Smooth muscle cell (in vitro differentiated cells): ENCODE measurements around the gene ADARB2. TPM values are rescaled to one million over a fixed set of nuclear protein-coding genes. Genes with fewer than 3 reads are reported as not detected.

Experiments used
- DNase-seq: peaks from one replicate; lab custom pipeline; 2025; ENCODE audit not compliant: unreplicated experiment; lab: John Stamatoyannopoulos, UW
- H2AFZ ChIP-seq: fragments of 200-600 bp; sonication (generic); 2 replicates; pipeline ENCODE4 v1.6.0; 2016; ENCODE audit warnings: antibody characterized with exemption, low read depth, mild to moderate bottlenecking
- H3F3A ChIP-seq: fragments of 200-600 bp; sonication (generic); 2 replicates; pipeline ENCODE4 v1.6.0; 2017; ENCODE audit warnings: antibody characterized with exemption, low read depth
- H3K27ac ChIP-seq: fragments of 200-600 bp; sonication (generic); 2 replicates; pipeline ENCODE4 v1.5.1; 2016; ENCODE audit warnings: low read depth, mild to moderate bottlenecking
- H3K27me3 ChIP-seq: fragments of 200-600 bp; sonication (generic); 2 replicates; pipeline ENCODE4 v1.6.1; 2016; ENCODE audit warnings: low read depth, mild to moderate bottlenecking
- H3K36me3 ChIP-seq: fragments of 200-600 bp; sonication (generic); 2 replicates; pipeline ENCODE4 v1.5.1; 2016; ENCODE audit warnings: low read depth
- H3K4me1 ChIP-seq: fragments of 200-600 bp; sonication (generic); 2 replicates; pipeline ENCODE4 v1.5.1; 2016; ENCODE audit warnings: low read depth
- H3K4me2 ChIP-seq: fragments of 200-600 bp; sonication (generic); 2 replicates; pipeline ENCODE4 v1.6.0; 2016; ENCODE audit warnings: mild to moderate bottlenecking
- H3K4me3 ChIP-seq: fragments of 200-600 bp; sonication (generic); 2 replicates; pipeline ENCODE4 v1.5.1; 2016; ENCODE audit warnings: mild to moderate bottlenecking
- H3K79me2 ChIP-seq: fragments of 200-600 bp; sonication (generic); 2 replicates; pipeline ENCODE4 v1.6.0; 2016; ENCODE audit warnings: low read depth, mild to moderate bottlenecking
- H3K9ac ChIP-seq: fragments of 200-600 bp; sonication (generic); 2 replicates; pipeline ENCODE4 v1.6.0; 2016; ENCODE audit warnings: low read depth
- H3K9me3 ChIP-seq: fragments of 200-600 bp; sonication (generic); replicated peaks from 2 replicates; pipeline ENCODE4 v1.5.1; 2016; ENCODE audit warnings: low read depth
- H4K20me1 ChIP-seq: fragments of 200-600 bp; sonication (generic); 2 replicates; pipeline ENCODE4 v1.6.0; 2016; ENCODE audit warnings: low read depth
- WGBS: methylation state at CpG from one replicate; pipeline ENCODE4 v1.1.7; 2016; ENCODE audit warnings: low lambda C conversion rate; 5-methylcytosine and 5-hydroxymethylcytosine counted together
- polyA plus RNA-seq: library from polyadenylated mRNA; unstranded; fragments of >200 nt; fragmentation: Nextera tagmentation; extraction: Ambion mirVana; gene quantifications from 2 replicates; pipeline ENCODE4 v1.2.1, GENCODE V29; 2016
- total RNA-seq: library from RNA; depleted of rRNA; stranded (reverse); fragments of >200 nt; gene quantifications from 2 replicates; pipeline ENCODE4 v1.2.3, GENCODE V29; 2014
- TF ChIP-seq, protein P1 (sequence below): fragments of 200-600 bp; sonication (generic); IDR thresholded peaks from 2 replicates; pipeline ENCODE4 v1.5.1; 2017; ENCODE audit warnings: borderline replicate concordance, mild to moderate bottlenecking, antibody characterized with exemption; ENCODE audit not compliant: insufficient read depth, poor library complexity, severe bottlenecking

The ADARB2 gene
- total and polyA plus RNA-seq, 2 experiments from 2014 or later: 0.13 to 0.39 TPM

DNA sequence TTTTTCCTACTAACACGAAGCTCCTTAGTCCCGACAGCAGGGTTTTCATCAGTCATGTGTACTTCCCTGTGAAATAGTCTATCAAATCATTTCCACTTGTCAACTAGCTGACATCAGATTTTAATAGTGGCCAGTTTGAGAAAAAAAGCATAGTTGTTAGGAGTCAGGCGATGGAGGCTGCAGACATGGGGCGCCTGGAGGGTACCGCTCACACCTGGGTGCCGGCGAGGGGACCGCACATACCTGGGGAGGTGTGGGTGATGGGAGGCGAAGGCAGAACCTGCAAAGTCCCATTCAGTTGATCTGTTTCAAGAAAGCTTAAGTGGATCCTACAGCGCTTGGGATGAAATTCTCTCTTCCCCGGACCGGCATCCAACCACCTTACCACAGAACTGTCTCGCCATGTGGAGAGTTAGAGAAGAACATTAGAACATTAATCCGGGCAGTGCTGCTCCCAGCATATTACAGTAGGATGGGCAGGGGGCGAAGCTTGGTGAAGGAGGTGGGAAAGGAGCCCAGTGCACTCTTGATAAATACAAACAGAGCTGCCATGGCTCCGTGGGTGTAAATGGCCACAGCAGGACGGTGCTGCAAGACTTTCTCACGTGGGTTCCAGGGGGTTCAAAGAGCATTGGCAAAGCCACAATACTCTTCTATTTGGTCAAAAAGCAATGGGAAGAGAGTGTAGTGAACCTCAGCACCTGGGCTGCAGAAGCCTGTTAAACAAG lies 24.2 kb downstream of the ADARB2 start:
- Histone ChIP-seq H3K9ac (no peak overlapping the region), H3K79me2 (no peaks in the 10 kb centered on the region), H3F3A (no peaks in the 10 kb centered on the region), H3K4me2 (no peak overlapping the region), H3K4me1 (no peaks in the 10 kb centered on the region), H3K36me3 (no peaks in the 10 kb centered on the region), H4K20me1 (no peaks in the 10 kb centered on the region), H3K9me3 (no peaks in the 10 kb centered on the region), H3K4me3 (no peak overlapping the region), H3K27ac (no peak overlapping the region), H2AFZ (no peak overlapping the region), H3K27me3 (peaks cover 13% of the 10 kb centered on the region)
- TF ChIP-seq, protein P1, sequence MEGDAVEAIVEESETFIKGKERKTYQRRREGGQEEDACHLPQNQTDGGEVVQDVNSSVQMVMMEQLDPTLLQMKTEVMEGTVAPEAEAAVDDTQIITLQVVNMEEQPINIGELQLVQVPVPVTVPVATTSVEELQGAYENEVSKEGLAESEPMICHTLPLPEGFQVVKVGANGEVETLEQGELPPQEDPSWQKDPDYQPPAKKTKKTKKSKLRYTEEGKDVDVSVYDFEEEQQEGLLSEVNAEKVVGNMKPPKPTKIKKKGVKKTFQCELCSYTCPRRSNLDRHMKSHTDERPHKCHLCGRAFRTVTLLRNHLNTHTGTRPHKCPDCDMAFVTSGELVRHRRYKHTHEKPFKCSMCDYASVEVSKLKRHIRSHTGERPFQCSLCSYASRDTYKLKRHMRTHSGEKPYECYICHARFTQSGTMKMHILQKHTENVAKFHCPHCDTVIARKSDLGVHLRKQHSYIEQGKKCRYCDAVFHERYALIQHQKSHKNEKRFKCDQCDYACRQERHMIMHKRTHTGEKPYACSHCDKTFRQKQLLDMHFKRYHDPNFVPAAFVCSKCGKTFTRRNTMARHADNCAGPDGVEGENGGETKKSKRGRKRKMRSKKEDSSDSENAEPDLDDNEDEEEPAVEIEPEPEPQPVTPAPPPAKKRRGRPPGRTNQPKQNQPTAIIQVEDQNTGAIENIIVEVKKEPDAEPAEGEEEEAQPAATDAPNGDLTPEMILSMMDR: no peak
- WGBS: 94% methylated on average over 18 of the region's 18 CpGs
- DNase-seq: no peak

DNA sequence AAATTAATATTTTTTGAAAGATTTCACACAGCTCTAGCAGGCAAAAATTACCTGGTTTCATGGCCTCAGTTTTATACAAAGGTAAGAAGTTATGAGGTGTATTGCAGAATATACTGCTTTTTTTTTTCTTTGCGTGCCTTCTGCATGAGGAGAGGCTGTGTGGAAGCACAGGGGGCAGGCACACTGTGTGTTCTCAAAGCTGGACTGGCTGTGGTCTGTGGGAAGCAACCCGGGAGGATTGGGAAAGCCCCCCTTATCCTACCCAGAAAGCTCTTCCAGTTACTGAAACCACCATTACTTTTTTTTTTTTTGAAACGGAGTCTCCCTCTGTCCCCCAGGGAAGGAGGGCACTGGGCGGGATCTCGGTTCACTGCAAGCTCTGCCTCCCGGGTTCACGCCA lies 25.0 kb downstream of the ADARB2 start:
- Histone ChIP-seq H3K36me3 (no peaks in the 10 kb centered on the region), H3K27me3 (peaks cover 7% of the 10 kb centered on the region)
- 89% methylated on average over 4 of the region's 7 CpGs for WGBS

DNA sequence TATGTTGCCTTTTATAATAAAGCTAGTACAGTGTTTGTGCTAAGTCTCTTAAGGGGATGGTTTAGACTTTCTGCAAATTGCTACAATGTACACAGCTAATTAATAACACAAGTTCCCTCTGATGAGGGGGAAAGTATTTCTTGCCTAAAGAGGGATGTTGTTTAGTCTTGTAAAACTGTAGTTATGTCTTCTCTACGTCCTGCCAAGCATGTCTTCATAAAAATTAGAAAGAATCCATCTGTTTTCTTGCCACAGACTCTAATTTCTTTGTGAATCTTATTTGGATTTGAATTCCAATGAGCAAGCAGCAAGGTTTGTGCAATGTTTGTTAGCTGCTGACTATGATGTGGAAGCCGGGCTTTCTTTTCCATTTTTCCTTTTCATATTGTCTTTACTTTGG lies 28.2 kb downstream of the ADARB2 start:
- H3K9me3 ChIP-seq: no peaks in the 10 kb centered on the region
- no peak for DNase-seq
- H2AFZ ChIP-seq: no peak overlapping the region
- H3K4me3 ChIP-seq: no peak overlapping the region
- no peaks in the 10 kb centered on the region for H3K79me2 ChIP-seq
- 48% methylated on average over 2 of the region's 2 CpGs for WGBS
- no peaks in the 10 kb centered on the region for H3K4me1 ChIP-seq
- peaks cover 4% of the 10 kb centered on the region for H3K27me3 ChIP-seq
- H3K9ac ChIP-seq: no peak overlapping the region
- H3K4me2 ChIP-seq: no peak overlapping the region
- no peak overlapping the region for H3K27ac ChIP-seq
- H3F3A ChIP-seq: no peaks in the 10 kb centered on the region
- TF ChIP-seq, protein P1: no peak
- no peaks in the 10 kb centered on the region for H3K36me3 ChIP-seq
- no peaks in the 10 kb centered on the region for H4K20me1 ChIP-seq

More for the DNA sequence above, 25.0 kb downstream of the ADARB2 start:
- no peak overlapping the region for H2AFZ ChIP-seq
- H3F3A ChIP-seq: no peaks in the 10 kb centered on the region
- H3K9ac ChIP-seq: no peak overlapping the region
- no peak overlapping the region for H3K4me3 ChIP-seq
- DNase-seq: no peak
- H3K27ac ChIP-seq: no peak overlapping the region
- no peaks in the 10 kb centered on the region for H3K9me3 ChIP-seq
- H3K4me2 ChIP-seq: no peak overlapping the region
- no peaks in the 10 kb centered on the region for H3K4me1 ChIP-seq
- no peaks in the 10 kb centered on the region for H3K79me2 ChIP-seq
- TF ChIP-seq, protein P1: no peak
- no peaks in the 10 kb centered on the region for H4K20me1 ChIP-seq

DNA sequence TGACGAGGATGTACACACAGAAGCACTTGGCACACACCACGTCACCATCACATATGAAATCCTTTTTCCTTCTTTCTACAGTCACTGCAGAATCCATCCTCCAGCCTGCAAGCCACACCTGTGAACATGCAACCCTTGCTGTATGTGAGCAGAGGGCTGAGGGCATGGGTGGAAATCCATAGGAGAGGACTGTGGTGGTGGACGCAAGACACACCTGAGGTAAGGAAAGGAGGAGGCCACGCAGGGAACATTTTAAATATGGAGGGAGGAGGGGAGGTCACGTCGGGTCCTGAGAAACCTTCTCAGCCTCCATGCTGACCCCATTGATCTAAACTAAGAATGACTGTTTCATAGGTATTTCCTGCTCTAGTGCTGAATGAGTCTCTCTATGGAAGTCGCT lies 28.6 kb downstream of the ADARB2 start:
- WGBS: 94% methylated on average over 7 of the region's 7 CpGs
- Histone ChIP-seq H3K4me2 (no peak overlapping the region), H2AFZ (no peak overlapping the region), H3K4me3 (no peak overlapping the region), H3K9me3 (no peaks in the 10 kb centered on the region), H3K4me1 (no peaks in the 10 kb centered on the region), H3K27me3 (peaks cover 4% of the 10 kb centered on the region), H3K9ac (no peak overlapping the region), H3K36me3 (no peaks in the 10 kb centered on the region), H3K79me2 (no peaks in the 10 kb centered on the region), H3K27ac (no peak overlapping the region), H3F3A (no peaks in the 10 kb centered on the region), H4K20me1 (no peaks in the 10 kb centered on the region)
- TF ChIP-seq, protein P1: no peak
- DNase-seq: no peak
